HepG2 (cell line): ENCODE measurements around the gene SARNP.

Experiments used
- CTCF ChIP-seq: sonication (generic); formaldehyde crosslinking; IDR thresholded peaks from 2 replicates; pipeline ENCODE4 v1.5.0; 2020; ENCODE audit warnings: mild to moderate bottlenecking, missing genetic modification reagents, moderate library complexity
- REST ChIP-seq, 2 experiments: IDR thresholded peaks; 2 replicates each; pipeline ENCODE4 v1.6.1; 2011 to 2012; ENCODE audit warnings: low read length in 2 of 2, borderline replicate concordance in 1 of 2, low read depth in 1 of 2, mild to moderate bottlenecking in 1 of 2, moderate library complexity in 1 of 2
- ZSCAN5A ChIP-seq: sonication (generic); formaldehyde crosslinking; IDR thresholded peaks from 2 replicates; pipeline ENCODE4 v1.8.0; 2022; ENCODE audit warnings: mild to moderate bottlenecking, missing genetic modification reagents, borderline replicate concordance
- TF ChIP-seq, protein P1 (sequence below): sonication (generic); formaldehyde crosslinking; IDR thresholded peaks from 2 replicates; pipeline ENCODE4 v1.8.0; 2022; ENCODE audit warnings: low read depth, missing genetic modification reagents

DNA sequence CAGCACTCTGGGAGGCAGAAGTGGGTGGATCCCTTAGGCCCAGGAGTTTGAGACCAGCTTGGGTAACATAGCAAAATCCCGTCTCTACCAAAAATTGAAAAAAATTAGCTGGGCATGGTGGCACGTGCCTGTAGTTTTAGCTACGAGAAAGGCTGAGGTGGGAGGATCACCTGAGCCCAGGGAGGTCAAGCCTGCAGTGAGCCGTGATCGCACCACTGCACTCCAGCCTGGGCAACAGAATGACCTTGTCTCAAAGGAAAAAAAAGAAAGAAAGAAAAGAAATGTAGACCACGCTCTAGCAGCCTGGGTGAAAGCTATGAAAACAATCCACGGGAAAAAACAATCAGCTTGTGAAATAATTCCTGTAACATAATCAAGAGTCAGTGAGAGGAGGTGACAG lies 29.0 kb downstream of the SARNP start:
- TF ChIP-seq ZSCAN5A (CRISPR knock-in tag) (no peak), REST (IDR thresholded peaks at IDR 0.05; ENCODE audit: borderline replicate concordance in 1 of 2, low read depth in 1 of 2, low read length in 2 of 2) (no peak), CTCF (no peak)
- TF ChIP-seq, protein P1, sequence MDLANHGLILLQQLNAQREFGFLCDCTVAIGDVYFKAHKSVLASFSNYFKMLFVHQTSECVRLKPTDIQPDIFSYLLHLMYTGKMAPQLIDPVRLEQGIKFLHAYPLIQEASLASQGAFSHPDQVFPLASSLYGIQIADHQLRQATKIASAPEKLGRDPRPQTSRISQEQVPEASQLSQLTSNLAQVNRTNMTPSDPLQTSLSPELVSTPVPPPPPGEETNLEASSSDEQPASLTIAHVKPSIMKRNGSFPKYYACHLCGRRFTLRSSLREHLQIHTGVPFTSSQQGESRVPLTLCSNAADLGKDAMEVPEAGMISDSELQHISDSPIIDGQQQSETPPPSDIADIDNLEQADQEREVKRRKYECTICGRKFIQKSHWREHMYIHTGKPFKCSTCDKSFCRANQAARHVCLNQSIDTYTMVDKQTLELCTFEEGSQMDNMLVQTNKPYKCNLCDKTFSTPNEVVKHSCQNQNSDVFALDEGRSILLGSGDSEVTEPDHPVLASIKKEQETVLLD (CRISPR knock-in tag), result no peak
